IMR-90 (cell line): Measurements from ENCODE around the gene N4BP2L1. TPM values are rescaled to one million over a fixed set of nuclear protein-coding genes. Genes with fewer than 3 reads are reported as not detected.

Source experiments
- ATAC-seq: fragments of 200-7000 bp; cut with Tn5 transposase; 2 replicates; pipeline ENCODE4 v1.9.1; 2020; ENCODE audit warnings: low read depth, mild to moderate bottlenecking, moderate library complexity
- BruUV-seq: library from RNA; stranded (reverse); fragments of 400-500 nt; replicated peaks from 2 replicates; lab custom pipeline; 2021; lab: Mats Ljungman, UMichigan
- CTCF ChIA-PET: fragments of 300-600 bp; formaldehyde crosslinking; extraction: SDS; loops from one replicate; lab custom pipeline; 2021; ENCODE audit warnings: antibody characterized with exemption; lab: Yijun Ruan, JAX
- POLR2A ChIA-PET: fragments of 300-600 bp; sonication (Branson Sonifier 250); formaldehyde crosslinking; loops from one replicate; lab custom pipeline; 2022; ENCODE audit warnings: antibody characterized with exemption; ENCODE audit not compliant: unreplicated experiment; lab: Charles Lee
- DNase-seq: peaks from one replicate; pipeline ENCODE4 v3.0.0; 2013
- H2AFZ ChIP-seq: replicated peaks from 2 replicates; pipeline ENCODE3; 2013; ENCODE audit warnings: low read length, mild to moderate bottlenecking; ENCODE audit not compliant: poor library complexity
- H2AK5ac ChIP-seq: 2 replicates; pipeline ENCODE4 v1.6.1; 2013; ENCODE audit warnings: low read depth, low read length, inconsistent platforms
- H2AK9ac ChIP-seq: replicated peaks from 2 replicates; pipeline ENCODE3; 2013; ENCODE audit warnings: mild to moderate bottlenecking, low read depth, low read length, moderate library complexity; ENCODE audit not compliant: poor library complexity
- H2BK120ac ChIP-seq: 2 replicates; pipeline ENCODE4 v1.6.1; 2013; ENCODE audit warnings: low read depth, low read length, inconsistent platforms
- H2BK15ac ChIP-seq: 3 replicates; pipeline ENCODE4 v1.6.1; 2013; ENCODE audit warnings: low read depth, low read length, inconsistent platforms
- H2BK20ac ChIP-seq: 2 replicates; pipeline ENCODE4 v1.6.1; 2013; ENCODE audit warnings: low read depth, mild to moderate bottlenecking, inconsistent platforms, low read length, moderate library complexity
- H2BK5ac ChIP-seq: 2 replicates; pipeline ENCODE4 v1.6.1; 2013; ENCODE audit warnings: mild to moderate bottlenecking, low read depth, low read length, inconsistent platforms; ENCODE audit not compliant: poor library complexity, severe bottlenecking
- H3K14ac ChIP-seq: replicated peaks from 2 replicates; pipeline ENCODE4 v1.6.1; 2013; ENCODE audit warnings: low read depth, low read length, inconsistent platforms
- H3K18ac ChIP-seq: 2 replicates; pipeline ENCODE4 v1.6.1; 2013; ENCODE audit warnings: low read depth, low read length, control low read depth
- H3K23ac ChIP-seq: 2 replicates; pipeline ENCODE4 v1.6.1; 2013; ENCODE audit warnings: low read depth, low read length, inconsistent platforms
- H3K27ac ChIP-seq: 2 replicates; pipeline ENCODE4 v1.5.1; 2013; ENCODE audit warnings: mild to moderate bottlenecking, control low read depth, low read length; ENCODE audit not compliant: insufficient read depth
- H3K27me3 ChIP-seq: 2 replicates; pipeline ENCODE4 v1.6.1; 2013; ENCODE audit warnings: low read length; ENCODE audit not compliant: control insufficient read depth, insufficient read depth
- H3K36me3 ChIP-seq: 2 replicates; pipeline ENCODE4 v1.6.1; 2013; ENCODE audit warnings: low read length, mixed read lengths; ENCODE audit not compliant: control insufficient read depth, insufficient read depth
- H3K4ac ChIP-seq: 2 replicates; pipeline ENCODE4 v1.6.1; 2013; ENCODE audit warnings: low read depth, low read length, inconsistent platforms
- H3K4me1 ChIP-seq: 2 replicates; pipeline ENCODE4 v1.6.1; 2013; ENCODE audit warnings: low read length, mixed read lengths; ENCODE audit not compliant: control insufficient read depth, insufficient read depth
- H3K4me2 ChIP-seq: 2 replicates; pipeline ENCODE4 v1.6.1; 2013; ENCODE audit warnings: low read depth, mild to moderate bottlenecking, control low read depth, low read length, moderate library complexity
- H3K4me3 ChIP-seq: 2 replicates; pipeline ENCODE4 v1.5.1; 2013; ENCODE audit warnings: low read depth, mild to moderate bottlenecking, control low read depth, low read length, moderate library complexity; ENCODE audit not compliant: insufficient read depth
- H3K56ac ChIP-seq: 2 replicates; pipeline ENCODE4 v1.6.1; 2013; ENCODE audit warnings: low read length, inconsistent platforms; ENCODE audit not compliant: insufficient read depth; ENCODE audit errors: extremely low read depth
- H3K79me1 ChIP-seq, 2 experiments: 2 replicates each; pipeline ENCODE4 v1.6.1; 2013; ENCODE audit warnings: low read length in 2 of 2, inconsistent platforms in 1 of 2, low read depth in 1 of 2
- H3K9ac ChIP-seq: 2 replicates; pipeline ENCODE4 v1.6.1; 2013; ENCODE audit warnings: low read depth, low read length, control low read depth
- H3K9me1 ChIP-seq: 2 replicates; pipeline ENCODE4 v1.6.1; 2013; ENCODE audit warnings: low read length, inconsistent platforms; ENCODE audit not compliant: insufficient read depth
- H3K9me3 ChIP-seq: 2 replicates; pipeline ENCODE4 v1.6.1; 2013; ENCODE audit warnings: low read length; ENCODE audit not compliant: control insufficient read depth, insufficient read depth
- H4K20me1 ChIP-seq: 2 replicates; pipeline ENCODE4 v1.6.1; 2013; ENCODE audit warnings: low read length, inconsistent platforms; ENCODE audit not compliant: insufficient read depth
- H4K5ac ChIP-seq: 2 replicates; pipeline ENCODE4 v1.6.1; 2013; ENCODE audit warnings: mild to moderate bottlenecking, low read depth, low read length, control low read depth
- H4K8ac ChIP-seq, 2 experiments: 2 replicates each; pipeline ENCODE4 v1.6.1; 2013; ENCODE audit warnings: low read depth in 2 of 2, low read length in 2 of 2, control low read depth in 1 of 2, inconsistent platforms in 1 of 2
- H4K91ac ChIP-seq: 2 replicates; pipeline ENCODE4 v1.6.1; 2013; ENCODE audit warnings: low read depth, low read length, inconsistent platforms; ENCODE audit not compliant: insufficient read depth
- BHLHE40 ChIP-seq: fragments of 150-350 bp; IDR thresholded peaks from 2 replicates; pipeline ENCODE4 v1.6.1; 2016; ENCODE audit warnings: mild to moderate bottlenecking, low read depth, low read length
- CEBPB ChIP-seq: IDR thresholded peaks from 2 replicates; pipeline ENCODE4 v1.6.1; 2012; ENCODE audit warnings: low read depth, low read length, improper control_type of control experiment
- CHD1 ChIP-seq: IDR thresholded peaks from 2 replicates; pipeline ENCODE4 v1.6.1; 2012; ENCODE audit warnings: low read depth, low read length, improper control_type of control experiment
- CTCF ChIP-seq: conservative IDR thresholded peaks from 2 replicates; pipeline ENCODE4 v1.5.1; 2012; ENCODE audit warnings: mild to moderate bottlenecking, low read depth, low read length, improper control_type of control experiment
- ELK1 ChIP-seq: fragments of 150-350 bp; IDR thresholded peaks from 2 replicates; pipeline ENCODE4 v1.6.1; 2016; ENCODE audit warnings: low read depth, mild to moderate bottlenecking, low read length, moderate library complexity, borderline replicate concordance
- FOS ChIP-seq: fragments of 150-350 bp; IDR thresholded peaks from 2 replicates; pipeline ENCODE4 v1.6.1; 2016; ENCODE audit warnings: low read depth, low read length
- MAFK ChIP-seq: IDR thresholded peaks from 2 replicates; pipeline ENCODE4 v1.6.1; 2012; ENCODE audit warnings: low read depth, low read length, improper control_type of control experiment
- MAZ ChIP-seq: IDR thresholded peaks from 2 replicates; pipeline ENCODE4 v1.6.1; 2012; ENCODE audit warnings: low read depth, mild to moderate bottlenecking, low read length, improper control_type of control experiment, moderate library complexity, borderline replicate concordance
- MXI1 ChIP-seq: IDR thresholded peaks from 2 replicates; pipeline ENCODE4 v1.6.1; 2012; ENCODE audit warnings: low read depth, mild to moderate bottlenecking, low read length, moderate library complexity, borderline replicate concordance
- NFE2L2 ChIP-seq: fragments of 150-350 bp; IDR thresholded peaks from 2 replicates; pipeline ENCODE4 v1.6.1; 2016; ENCODE audit warnings: low read depth, mild to moderate bottlenecking, low read length
- POLR2A ChIP-seq: IDR thresholded peaks from 2 replicates; pipeline ENCODE4 v1.6.1; 2012; ENCODE audit warnings: mild to moderate bottlenecking, low read depth, low read length
- RAD21 ChIP-seq: IDR thresholded peaks from 2 replicates; pipeline ENCODE4 v1.6.1; 2012; ENCODE audit warnings: low read length, improper control_type of control experiment
- RCOR1 ChIP-seq: IDR thresholded peaks from 2 replicates; pipeline ENCODE4 v1.6.1; 2012; ENCODE audit warnings: mild to moderate bottlenecking, low read length, improper control_type of control experiment; ENCODE audit not compliant: insufficient replicate concordance
- RFX5 ChIP-seq: IDR thresholded peaks from 2 replicates; pipeline ENCODE4 v1.8.0; 2012; ENCODE audit warnings: low read depth, mild to moderate bottlenecking, low read length, moderate library complexity
- SMC3 ChIP-seq: fragments of 150-350 bp; IDR thresholded peaks from 2 replicates; pipeline ENCODE4 v1.6.1; 2016; ENCODE audit warnings: low read depth, mild to moderate bottlenecking, antibody characterized with exemption, low read length, moderate library complexity
- USF2 ChIP-seq: fragments of 150-350 bp; IDR thresholded peaks from 2 replicates; pipeline ENCODE4 v1.6.1; 2017; ENCODE audit warnings: mild to moderate bottlenecking, antibody characterized with exemption, low read length, low read depth
- WGBS, 2 experiments: methylation state at CpG; one replicate each; pipeline versions ENCODE4 v1.1.5 to v1.1.7; 2013; ENCODE audit warnings: missing lambda C conversion rate in 2 of 2; ENCODE audit not compliant: insufficient read length in 1 of 2; ENCODE audit errors: extremely low coverage in 2 of 2; 5-methylcytosine and 5-hydroxymethylcytosine counted together
- dilution Hi-C: fragments of 300-500 bp; cut with HindIII; formaldehyde crosslinking; loops from one replicate; pipeline ENCODE4 v1.14.3; 2018; ENCODE audit warnings: low sequenced_read_pairs; ENCODE audit not compliant: unreplicated experiment
- in situ Hi-C: fragments of 300-500 bp; cut with MboI; formaldehyde crosslinking; loops from 3 replicates; pipeline ENCODE4 v1.14.3; 2019; ENCODE audit warnings: low sequenced_read_pairs, inconsistent platforms, mixed read lengths
- intact Hi-C: fragments of 100-400 bp; cut with micrococcal nuclease; formaldehyde crosslinking; loops from 2 replicates; pipeline ENCODE4 v1.10.0; 2022
- polyA plus RNA-seq, 3 experiments: library from polyadenylated mRNA; depleted of rRNA; stranded (reverse); fragments of >200 nt; gene quantifications; 2 replicates each; pipeline ENCODE4 v1.2.3, GENCODE V29; 2012; ENCODE audit warnings: low replicate concordance in 1 of 3
- total RNA-seq: library from RNA; depleted of rRNA; stranded (reverse); fragments of >200 nt; gene quantifications from 2 replicates; pipeline ENCODE4 v1.2.3, GENCODE V29; 2012

Gene N4BP2L1
- total and polyA plus RNA-seq, 2 of the 4 experiments (the other 2 are of a cell fraction): 0.18 to 0.46 TPM

DNA sequence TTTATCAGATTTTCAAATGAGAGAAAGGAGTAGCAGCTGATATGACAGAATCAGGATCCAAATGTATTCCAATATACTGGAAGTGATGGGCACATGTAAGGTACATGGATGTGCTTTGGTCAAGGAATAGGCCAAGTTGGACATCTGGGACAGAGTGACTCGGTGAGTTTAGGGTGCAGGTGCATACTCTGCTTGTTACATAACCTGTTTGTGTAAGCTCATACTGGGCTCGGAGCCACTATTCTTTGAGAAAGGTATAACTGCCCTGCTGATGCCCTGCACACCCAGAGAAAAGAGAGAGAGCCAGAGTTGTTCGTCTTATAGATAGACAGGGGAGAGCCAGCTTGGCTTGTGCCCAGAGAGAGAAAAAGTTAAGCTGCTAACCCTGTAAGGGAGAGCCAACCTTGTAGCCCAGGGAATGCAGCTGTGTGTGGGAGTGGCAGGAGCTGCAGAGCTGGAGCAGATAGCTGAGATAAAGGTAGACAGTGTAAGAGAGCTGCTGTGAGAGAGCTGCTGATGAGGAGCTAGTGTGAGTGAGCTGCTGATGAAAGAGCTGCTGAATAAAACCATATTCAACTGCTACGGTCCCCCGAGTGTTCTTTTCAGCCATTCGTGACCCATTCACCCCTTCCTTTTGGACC, 40.7 kb upstream of the N4BP2L1 start:
- intact Hi-C loops: no loop called here
- Histone ChIP-seq H3K4me3 (no peak overlapping the region), H3K9me1 (no peaks in the 10 kb centered on the region; the same call in 1 of the 2 replicates), H3K36me3 (peaks cover 3% of the 10 kb centered on the region), H2AK5ac (no peak overlapping the region), H3K4me2 (no peak overlapping the region), H3K27me3 (no peaks in the 10 kb centered on the region), H3K18ac (no peak overlapping the region), H2BK5ac (no peak overlapping the region), H3K14ac (no peak overlapping the region), H4K20me1 (no peaks in the 10 kb centered on the region), H3K4ac (no peak overlapping the region), H4K91ac (no peak overlapping the region), H2BK15ac (no peak overlapping the region), H4K8ac (no peak overlapping the region), H3K56ac (no peak overlapping the region), H4K5ac (no peak overlapping the region), H2BK20ac (no peak overlapping the region), H3K9ac (no peak overlapping the region), H3K27ac (no peak overlapping the region), H3K23ac (no peak overlapping the region), H2BK120ac (no peak overlapping the region), H3K9me3 (no peaks in the 10 kb centered on the region), H3K79me1 (no peaks in the 10 kb centered on the region), H2AK9ac (no peak overlapping the region), H2AFZ (no peak overlapping the region), H3K4me1 (no peaks in the 10 kb centered on the region)
- TF ChIP-seq USF2 (no peak), ELK1 (no peak), NFE2L2 (no peak), CTCF (no peak), MAZ (no peak), POLR2A (no peak), BHLHE40 (no peak), SMC3 (no peak), RFX5 (no peak), MAFK (no peak), CEBPB (no peak), RCOR1 (no peak), RAD21 (no peak), MXI1 (no peak), CHD1 (no peak), FOS (no peak)
- CTCF ChIA-PET: no interaction called here
- POLR2A ChIA-PET: no interaction called here
- no peak for ATAC-seq
- dilution Hi-C loops: no loop called here
- in situ Hi-C loops: no loop called here
- DNase-seq: no peak
- BruUV-seq: no TSS peak
- 67% methylated on average over 2 of the region's 6 CpGs; no CpG with 5 or more reads in 1 of the 2 experiments for WGBS, 2 experiments
